Measurements from ENCODE around the gene NPM1.

The NPM1 gene

GRCh38 chr5:171415115-171415730 is 27.6 kb downstream of the NPM1 start:
- no peak for DNase-seq

DNA sequence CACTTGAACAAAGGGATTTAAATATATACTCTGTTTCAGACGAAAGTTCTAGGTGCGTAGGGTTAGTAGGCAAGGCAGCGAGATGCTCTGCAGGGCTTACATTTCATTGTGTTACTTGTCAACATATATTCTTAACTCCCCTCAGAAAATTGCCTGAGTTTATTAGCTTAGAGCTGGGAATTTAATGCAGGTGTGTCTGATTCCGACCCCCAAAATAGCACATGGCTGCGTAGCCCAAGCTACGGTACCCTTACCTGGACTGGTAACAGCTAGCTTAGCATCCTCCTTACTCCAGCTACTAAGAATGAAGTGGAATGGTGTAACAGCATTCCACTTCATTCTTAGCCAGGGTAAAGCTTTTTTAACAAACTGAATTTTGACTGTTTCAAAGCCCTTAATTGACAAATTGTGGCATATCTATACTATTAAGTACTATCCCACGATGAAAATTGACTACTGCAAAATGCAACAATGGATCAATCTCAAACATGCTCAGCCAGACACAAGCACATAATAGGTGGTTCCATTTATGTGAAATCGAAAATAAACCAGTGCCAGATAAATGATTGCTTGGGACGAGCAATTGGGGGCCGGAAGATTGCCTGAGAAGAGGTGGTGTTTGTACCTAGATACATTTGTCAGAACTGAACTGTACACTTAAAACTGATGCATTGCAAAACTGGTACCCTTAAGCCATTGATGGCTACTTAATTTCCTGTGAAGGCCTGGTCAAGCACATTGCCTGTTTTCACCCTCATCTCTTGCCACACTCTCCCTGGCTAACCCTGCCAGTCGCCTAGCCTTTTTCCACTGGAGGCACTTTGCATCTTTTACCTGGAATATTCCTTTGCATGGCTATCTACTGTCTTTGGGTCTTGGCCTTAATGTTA is 28.8 kb downstream of the NPM1 start:
- no peak for DNase-seq

GRCh38 chr5:171418316-171418981 is 30.8 kb downstream of the NPM1 start:
- DNase-seq, result peak; percentile 28

DNA sequence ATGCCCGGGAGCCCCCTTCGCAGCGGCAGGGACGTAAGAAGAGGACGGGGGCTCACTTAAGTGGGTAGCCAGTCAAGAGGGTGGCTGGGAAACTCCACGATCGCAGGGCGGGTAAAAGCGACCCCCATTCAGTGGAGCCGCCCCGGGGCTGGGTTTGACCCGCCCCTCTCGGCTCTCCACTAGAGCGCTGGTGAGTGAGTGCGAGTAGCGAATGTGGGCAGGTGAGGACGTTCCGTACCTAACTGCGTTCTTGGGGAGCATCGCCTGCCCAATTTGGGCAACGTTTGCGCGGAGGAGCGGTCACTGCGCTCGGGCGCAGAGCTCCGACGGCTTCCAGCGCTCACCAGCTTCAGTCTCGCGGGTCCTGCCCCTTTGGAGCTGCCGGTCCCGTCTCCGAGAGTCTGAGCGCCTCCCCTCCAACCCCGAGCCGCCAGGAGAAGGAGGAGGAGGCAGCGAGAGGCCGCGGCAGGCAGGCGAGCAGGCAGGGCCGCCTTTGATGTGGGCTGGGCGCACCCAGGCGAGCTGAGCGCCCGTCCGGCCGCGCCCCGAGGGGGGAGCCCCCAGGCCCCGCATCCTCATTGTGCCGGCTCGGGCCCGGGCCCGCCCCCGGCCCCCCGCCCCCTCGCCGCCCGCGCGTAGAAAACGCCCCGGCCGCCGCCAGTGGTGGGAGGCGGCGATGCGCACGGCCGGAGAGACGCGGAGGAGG is 31.5 kb downstream of the NPM1 start, which contains the start of gene FGF18:
Gene FGF18 (plus strand): TSS at position 666 of the 706 bp plus-strand sequence. CDS start 553 bp downstream, outside the sequence.
- peak; percentile 7 for DNase-seq

GRCh38 chr5:171419688-171420430 is 32.2 kb downstream of the NPM1 start:
- peak; percentile 24 for DNase-seq

GRCh38 chr5:171420431-171421241 is 33.0 kb downstream of the NPM1 start:
- peak; percentile 45 for DNase-seq

DNA sequence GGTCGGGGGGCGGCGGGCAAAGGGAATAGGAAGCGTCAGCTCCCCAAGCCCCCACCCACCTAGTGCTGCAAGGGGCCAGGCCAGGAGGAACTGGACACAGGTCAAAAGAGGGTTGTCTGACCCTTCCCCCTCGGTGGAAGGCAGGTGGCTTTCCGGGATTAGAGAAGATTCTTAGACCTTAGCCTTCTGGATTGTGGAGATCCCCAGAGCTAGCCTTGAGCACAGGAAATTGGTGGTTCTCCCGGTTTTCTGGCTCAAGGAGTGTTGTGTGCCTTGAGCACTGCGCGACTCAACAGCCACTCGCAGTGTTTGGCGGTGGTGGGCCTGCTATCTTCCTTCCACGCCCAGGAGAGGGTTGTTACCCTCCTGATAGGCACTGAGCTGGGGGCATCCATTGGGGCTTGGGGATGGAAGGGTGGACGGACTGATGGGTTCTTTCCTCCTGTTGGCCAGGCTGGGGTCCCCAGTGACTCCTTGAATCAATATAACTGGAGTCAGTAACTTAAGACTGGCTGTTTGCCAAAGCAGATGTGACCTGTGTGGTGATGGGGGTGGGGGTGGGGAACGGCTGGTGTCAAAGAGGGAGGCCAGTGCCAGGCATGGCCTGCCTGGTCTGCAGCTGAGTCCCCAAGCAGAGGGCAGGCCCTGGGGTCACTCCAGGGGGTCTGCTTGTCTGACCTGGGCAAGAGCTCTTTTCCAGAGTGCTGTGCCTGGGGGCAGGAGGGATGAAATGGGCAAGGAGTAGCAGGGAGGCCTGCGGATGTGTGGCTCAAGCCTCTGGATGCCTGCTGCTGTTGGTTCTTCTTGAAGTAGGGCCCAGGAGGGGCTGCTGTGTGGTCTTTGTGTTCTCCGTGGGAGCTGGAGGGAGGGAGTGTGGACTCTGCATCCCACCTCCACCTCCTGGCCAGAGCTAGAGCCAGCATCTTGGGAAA is 33.9 kb downstream of the NPM1 start:
- DNase-seq, result no peak

GRCh38 chr5:171422495-171422894 is 34.8 kb downstream of the NPM1 start:
- DNase-seq, result no peak

DNA sequence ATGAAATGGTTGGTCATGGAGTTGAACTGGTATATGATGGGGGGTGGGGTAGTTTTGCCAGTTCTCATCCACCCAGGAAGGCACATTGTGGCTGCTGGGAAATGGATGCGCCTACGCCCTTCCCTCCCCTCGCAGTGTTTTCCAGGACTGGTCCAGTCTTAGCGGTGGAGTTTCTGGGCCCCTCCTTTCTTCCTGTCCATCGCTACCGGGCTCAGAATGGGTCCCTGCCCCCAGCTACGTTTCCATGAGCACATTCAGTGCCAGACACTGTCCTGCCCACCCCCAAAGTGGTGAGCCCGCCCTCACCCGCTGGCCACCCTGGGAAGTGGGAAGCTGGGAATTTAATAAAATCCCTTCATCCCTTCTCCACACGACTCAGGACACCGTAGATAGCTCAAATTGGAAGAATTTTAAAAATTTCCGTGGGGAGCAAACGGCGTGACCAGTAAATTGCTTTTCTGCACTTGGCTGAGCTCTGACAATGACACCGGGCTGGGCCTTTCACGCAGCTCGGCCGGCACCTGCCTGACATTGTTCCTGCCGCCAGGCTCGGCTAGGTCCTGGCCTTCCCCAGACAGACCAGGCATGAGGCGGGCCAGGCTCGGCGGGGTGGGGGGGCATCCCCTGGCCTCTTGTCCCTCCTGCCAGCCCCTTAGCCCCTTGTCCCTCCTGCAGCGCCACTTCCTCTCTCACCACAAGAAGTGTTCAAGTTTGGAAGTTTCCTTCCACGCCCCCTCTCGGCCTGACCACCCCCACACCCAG is 35.4 kb downstream of the NPM1 start:
- no peak for DNase-seq

DNA sequence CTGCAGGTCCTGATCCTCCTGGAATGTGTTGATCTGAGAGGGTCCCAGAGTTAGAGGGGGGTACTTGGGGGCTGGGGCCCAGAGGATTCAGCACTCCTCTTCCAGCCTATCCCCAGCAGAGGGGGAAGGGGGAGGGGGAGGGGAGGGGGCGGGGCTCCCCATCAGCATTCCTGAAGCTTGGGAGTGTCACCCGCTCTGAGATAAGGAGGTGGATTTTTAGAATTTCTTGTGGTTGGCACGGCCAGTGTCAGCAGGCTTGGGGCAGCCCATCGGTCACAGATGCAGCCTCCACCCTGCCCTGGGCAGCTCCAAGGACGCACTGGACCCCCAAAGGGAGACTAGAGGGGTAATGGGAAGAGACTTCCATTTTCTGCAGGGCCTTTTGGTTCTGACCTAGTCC is 37.1 kb downstream of the NPM1 start:
- DNase-seq, result no peak

DNA sequence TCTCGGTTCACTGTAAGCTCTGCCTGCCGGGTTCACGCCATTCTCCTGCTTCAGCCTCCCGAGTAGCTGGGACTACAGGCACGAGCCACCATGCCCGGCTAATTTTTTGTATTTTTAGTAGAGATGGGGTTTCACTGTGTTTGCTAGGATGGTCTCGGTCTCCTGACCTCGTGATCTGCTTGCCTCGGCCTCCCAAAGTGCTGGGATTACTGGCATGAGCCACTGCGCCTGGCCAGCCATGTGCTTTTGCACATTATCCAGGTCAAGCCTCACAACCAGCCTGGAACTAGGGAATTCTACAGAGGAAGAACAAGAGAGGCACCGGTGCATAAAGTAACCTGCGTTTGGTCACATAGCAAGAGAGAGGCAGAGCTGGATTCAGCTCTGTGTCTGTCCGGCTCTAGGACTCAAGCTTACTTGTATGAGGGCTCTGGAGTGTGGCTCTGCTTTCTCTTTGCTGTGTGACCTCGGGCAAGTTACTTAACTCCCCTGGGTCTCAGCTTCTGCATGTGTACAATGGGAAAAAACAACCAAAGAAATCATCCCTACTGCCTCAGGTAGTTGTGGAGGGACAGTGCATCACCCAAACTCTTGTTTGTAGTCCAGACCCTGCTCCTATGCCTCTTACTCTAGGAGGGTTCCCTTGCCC is 38.1 kb downstream of the NPM1 start:
- DNase-seq, result no peak

GRCh38 chr5:171426266-171426665 is 38.6 kb downstream of the NPM1 start:
- no peak for DNase-seq

DNA sequence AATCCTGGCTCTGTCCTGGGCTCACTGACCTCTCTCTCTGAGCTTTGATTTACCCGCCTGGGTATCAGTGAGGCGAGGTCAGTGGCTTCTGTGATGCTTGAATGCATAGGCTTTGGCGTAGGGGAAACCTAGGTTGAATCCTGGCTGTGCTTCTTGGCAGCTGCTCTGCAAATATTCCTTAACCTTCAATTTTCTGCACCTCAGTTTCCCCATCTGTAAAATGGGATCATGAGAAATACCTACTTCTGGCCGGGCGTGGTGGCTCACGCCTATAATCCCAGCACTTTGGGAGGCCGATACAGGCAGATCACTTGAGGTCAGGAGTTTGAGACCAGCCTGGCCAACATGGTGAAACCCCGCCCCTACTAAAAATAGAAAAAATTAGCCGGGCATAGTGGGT is 39.0 kb downstream of the NPM1 start:
- no peak for DNase-seq

DNA sequence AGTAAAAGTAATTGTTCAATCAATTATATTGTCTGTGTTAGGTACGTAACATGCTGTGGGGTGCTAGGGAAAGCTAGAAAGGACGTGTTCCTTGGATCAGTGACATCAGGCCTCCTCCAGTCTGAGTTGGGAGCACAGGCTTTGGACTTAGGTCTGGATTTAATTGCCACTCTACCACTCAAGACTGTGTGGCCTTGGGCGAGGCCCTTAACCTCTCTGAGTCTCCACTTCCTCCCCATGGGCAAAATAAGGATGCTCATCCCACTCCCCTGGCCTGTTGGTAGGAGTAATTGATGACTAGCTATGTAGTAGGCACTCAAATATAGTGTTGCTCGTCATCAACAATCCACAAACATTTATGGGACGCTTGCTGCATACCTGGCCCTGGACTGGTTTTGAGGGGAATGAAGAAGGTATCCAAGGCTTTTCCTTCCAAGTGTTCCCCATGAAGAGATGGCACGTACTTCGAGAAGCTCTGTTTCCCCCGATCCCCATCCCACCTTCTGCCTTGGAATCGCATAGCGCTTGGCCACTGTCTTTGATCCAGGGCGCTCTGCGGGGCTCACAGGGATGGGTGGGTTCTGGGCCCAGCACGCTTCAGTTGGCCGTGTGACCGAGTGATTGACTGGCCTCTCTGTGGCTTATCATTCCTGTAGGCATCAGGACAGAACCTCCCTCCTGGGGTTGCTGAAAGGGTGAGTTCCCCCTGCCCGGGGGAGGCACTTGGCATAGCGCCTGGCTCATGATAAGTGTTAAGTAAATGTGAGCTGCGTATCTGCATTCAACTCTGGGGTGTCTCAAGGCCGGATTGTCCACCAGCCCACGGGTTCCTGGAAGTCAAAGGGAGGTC is 39.9 kb downstream of the NPM1 start:
- no peak for DNase-seq

DNA sequence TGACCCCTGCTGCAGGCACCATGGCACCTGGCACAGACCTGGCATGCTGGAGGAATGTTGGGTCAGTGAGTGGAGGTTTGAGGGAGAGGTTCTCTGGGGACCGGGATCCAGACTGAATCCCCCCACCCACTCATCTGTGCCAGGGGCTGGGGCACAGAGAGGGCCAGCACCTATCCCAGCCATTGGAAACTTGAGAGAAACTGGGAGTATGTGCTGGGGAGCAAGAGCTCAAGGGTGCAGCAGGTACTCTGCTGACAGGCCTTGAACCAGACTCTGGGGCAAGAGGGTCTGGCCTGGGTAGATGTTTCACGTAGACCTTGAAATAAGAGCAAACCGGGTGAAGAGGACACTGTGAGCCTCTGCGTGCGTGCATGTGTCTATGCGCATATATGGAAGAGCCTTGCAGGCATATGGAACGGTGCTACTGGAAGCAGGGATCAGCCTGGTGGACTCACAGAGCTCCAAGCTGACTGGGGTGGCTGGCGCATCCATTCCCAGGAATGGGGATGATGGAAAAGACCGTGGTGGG is 40.6 kb downstream of the NPM1 start:
- DNase-seq, result no peak

- no peak for DNase-seq
Measured at GRCh38 chr5:171428809-171429542, 41.3 kb downstream of the NPM1 start.

DNA sequence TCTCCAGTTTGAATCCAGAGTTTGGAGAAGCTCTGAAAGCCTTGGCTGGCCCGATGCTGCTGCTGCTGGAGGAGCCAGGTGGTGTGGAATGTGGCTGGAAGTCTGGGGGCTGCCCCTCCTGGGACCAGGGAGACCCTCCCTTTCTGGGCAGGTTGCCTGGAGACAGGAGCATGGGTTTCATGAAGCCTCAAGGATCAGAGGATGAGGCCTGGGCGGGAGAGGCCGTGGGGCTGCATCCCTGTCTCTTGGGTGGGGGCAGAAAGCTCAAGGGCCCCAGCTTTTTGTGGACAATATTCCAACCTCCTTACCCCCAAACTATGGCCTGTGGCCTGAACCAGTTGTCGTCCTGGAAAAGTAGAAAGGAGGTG is 41.9 kb downstream of the NPM1 start:
- DNase-seq, result no peak

Data from DMS79 treated with DMSO at 0.1 percent for 48 hours (cell line).